A549 (cell line): ENCODE measurements around the gene DHRS7B.

Experiments
- MYC ChIP-seq: IDR thresholded peaks from 2 replicates; pipeline ENCODE4 v1.6.1; 2012; ENCODE audit warnings: mild to moderate bottlenecking, inconsistent platforms, low read length, improper control_type of control experiment, borderline replicate concordance
- POLR2A ChIP-seq: IDR thresholded peaks from 2 replicates; pipeline ENCODE4 v1.6.1; 2012; ENCODE audit warnings: mild to moderate bottlenecking, low read length
- TF ChIP-seq, protein P1 (sequence below): fragments of >200 bp; sonication (Bioruptor Twin); formaldehyde crosslinking; IDR thresholded peaks from 3 replicates; pipeline ENCODE4 v1.5.1; 2016
- TF ChIP-seq, protein P2 (sequence below): fragments of 200-600 bp; sonication (generic); IDR thresholded peaks from 2 replicates; pipeline ENCODE4 v1.6.1; 2016; ENCODE audit warnings: antibody characterized with exemption, mild to moderate bottlenecking, moderate library complexity

DNA sequence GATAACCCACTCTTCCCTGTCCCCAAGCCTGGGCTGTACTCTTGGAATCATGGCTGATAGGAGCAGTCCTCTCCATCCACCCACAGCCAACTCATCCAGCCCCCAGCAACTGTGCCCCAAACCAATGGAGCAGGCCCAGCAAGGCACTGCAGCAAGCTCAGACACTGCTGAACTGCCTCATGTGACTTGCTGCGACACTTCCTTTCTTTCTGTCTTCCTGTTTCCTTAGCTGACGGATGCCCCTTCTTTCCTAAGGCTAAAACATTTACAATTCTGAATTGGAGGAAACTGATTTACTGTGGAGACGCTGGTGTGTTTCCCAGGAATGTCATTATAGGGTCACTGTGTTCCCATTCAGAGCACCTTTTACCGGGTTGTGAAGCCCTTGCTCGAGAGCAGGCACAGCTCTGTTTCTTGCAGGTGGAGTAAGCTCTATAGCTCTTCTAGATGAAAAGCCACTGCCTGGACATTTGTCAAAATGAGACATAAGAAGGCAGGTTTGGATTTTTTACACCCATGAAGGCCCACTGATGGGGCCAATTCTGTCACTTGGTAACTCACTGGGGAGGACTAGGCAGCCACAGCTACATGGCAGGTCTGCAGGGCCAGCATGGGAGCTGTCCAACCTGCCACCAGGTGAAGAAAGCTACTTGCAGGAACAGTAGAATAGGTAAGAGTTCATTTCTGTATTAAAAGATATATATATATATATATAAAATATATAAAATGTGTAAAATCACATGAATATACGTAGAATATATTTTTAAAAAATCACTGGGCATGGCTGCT lies 59.8 kb downstream of the DHRS7B start:
- TF ChIP-seq, protein P1, sequence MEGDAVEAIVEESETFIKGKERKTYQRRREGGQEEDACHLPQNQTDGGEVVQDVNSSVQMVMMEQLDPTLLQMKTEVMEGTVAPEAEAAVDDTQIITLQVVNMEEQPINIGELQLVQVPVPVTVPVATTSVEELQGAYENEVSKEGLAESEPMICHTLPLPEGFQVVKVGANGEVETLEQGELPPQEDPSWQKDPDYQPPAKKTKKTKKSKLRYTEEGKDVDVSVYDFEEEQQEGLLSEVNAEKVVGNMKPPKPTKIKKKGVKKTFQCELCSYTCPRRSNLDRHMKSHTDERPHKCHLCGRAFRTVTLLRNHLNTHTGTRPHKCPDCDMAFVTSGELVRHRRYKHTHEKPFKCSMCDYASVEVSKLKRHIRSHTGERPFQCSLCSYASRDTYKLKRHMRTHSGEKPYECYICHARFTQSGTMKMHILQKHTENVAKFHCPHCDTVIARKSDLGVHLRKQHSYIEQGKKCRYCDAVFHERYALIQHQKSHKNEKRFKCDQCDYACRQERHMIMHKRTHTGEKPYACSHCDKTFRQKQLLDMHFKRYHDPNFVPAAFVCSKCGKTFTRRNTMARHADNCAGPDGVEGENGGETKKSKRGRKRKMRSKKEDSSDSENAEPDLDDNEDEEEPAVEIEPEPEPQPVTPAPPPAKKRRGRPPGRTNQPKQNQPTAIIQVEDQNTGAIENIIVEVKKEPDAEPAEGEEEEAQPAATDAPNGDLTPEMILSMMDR, result no peak
- TF ChIP-seq, protein P2, sequence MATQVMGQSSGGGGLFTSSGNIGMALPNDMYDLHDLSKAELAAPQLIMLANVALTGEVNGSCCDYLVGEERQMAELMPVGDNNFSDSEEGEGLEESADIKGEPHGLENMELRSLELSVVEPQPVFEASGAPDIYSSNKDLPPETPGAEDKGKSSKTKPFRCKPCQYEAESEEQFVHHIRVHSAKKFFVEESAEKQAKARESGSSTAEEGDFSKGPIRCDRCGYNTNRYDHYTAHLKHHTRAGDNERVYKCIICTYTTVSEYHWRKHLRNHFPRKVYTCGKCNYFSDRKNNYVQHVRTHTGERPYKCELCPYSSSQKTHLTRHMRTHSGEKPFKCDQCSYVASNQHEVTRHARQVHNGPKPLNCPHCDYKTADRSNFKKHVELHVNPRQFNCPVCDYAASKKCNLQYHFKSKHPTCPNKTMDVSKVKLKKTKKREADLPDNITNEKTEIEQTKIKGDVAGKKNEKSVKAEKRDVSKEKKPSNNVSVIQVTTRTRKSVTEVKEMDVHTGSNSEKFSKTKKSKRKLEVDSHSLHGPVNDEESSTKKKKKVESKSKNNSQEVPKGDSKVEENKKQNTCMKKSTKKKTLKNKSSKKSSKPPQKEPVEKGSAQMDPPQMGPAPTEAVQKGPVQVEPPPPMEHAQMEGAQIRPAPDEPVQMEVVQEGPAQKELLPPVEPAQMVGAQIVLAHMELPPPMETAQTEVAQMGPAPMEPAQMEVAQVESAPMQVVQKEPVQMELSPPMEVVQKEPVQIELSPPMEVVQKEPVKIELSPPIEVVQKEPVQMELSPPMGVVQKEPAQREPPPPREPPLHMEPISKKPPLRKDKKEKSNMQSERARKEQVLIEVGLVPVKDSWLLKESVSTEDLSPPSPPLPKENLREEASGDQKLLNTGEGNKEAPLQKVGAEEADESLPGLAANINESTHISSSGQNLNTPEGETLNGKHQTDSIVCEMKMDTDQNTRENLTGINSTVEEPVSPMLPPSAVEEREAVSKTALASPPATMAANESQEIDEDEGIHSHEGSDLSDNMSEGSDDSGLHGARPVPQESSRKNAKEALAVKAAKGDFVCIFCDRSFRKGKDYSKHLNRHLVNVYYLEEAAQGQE, result no peak
- TF ChIP-seq MYC (no peak), POLR2A (no peak)
